SK-N-SH treated with all-trans-retinoic acid at 6 μM for 48 hours (cell line): ENCODE measurements around the gene VPS50.

Experiments
- BACH2 ChIP-seq: fragments of 250-450 bp; sonication (Bioruptor Pico); IDR thresholded peaks from 2 replicates; pipeline ENCODE4 v1.9.0; 2021; ENCODE audit warnings: mild to moderate bottlenecking, borderline replicate concordance
- CREB5 ChIP-seq: fragments of 250-450 bp; sonication (Bioruptor Pico); IDR thresholded peaks from 2 replicates; pipeline ENCODE4 v1.5.1; 2020; ENCODE audit warnings: low read depth, mild to moderate bottlenecking, moderate library complexity
- CSRNP3 ChIP-seq: fragments of 250-450 bp; sonication (Bioruptor Pico); IDR thresholded peaks from 2 replicates; pipeline ENCODE4 v1.5.1; 2021; ENCODE audit warnings: mild to moderate bottlenecking, moderate library complexity
- GLIS3 ChIP-seq: fragments of 250-450 bp; sonication (Bioruptor Pico); IDR thresholded peaks from 2 replicates; pipeline ENCODE4 v1.5.0; 2020; ENCODE audit warnings: mild to moderate bottlenecking, moderate library complexity
- PATZ1 ChIP-seq: fragments of 250-450 bp; sonication (Bioruptor Pico); IDR thresholded peaks from 2 replicates; pipeline ENCODE4 v1.8.0; 2020; ENCODE audit warnings: mild to moderate bottlenecking, moderate library complexity, borderline replicate concordance
- POU6F1 ChIP-seq: fragments of 250-450 bp; sonication (Bioruptor Pico); IDR thresholded peaks from 2 replicates; pipeline ENCODE4 v1.8.0; 2021; ENCODE audit warnings: low read depth, mild to moderate bottlenecking, moderate library complexity, borderline replicate concordance
- PPARA ChIP-seq: fragments of 250-450 bp; sonication (Bioruptor Pico); IDR thresholded peaks from 2 replicates; pipeline ENCODE4 v1.5.0; 2020; ENCODE audit warnings: mild to moderate bottlenecking, borderline replicate concordance
- TSHZ2 ChIP-seq: fragments of 250-450 bp; sonication (Bioruptor Pico); IDR thresholded peaks from 2 replicates; pipeline ENCODE4 v1.5.0; 2020; ENCODE audit warnings: mild to moderate bottlenecking, moderate library complexity
- ZFP3 ChIP-seq: fragments of 250-450 bp; sonication (Bioruptor Pico); IDR thresholded peaks from 2 replicates; pipeline ENCODE4 v1.5.0; 2020; ENCODE audit warnings: mild to moderate bottlenecking, moderate library complexity
- ZFP30 ChIP-seq: fragments of 450-650 bp; formaldehyde crosslinking; IDR thresholded peaks from 2 replicates; pipeline ENCODE4 v1.5.0; 2022; ENCODE audit warnings: mild to moderate bottlenecking, moderate library complexity

- TF ChIP-seq PPARA: no peak
- no peak for TF ChIP-seq ZFP3 (CRISPR knock-in tag)
- TF ChIP-seq CREB5: no peak
- TF ChIP-seq ZFP30 (CRISPR knock-in tag): no peak
- TF ChIP-seq PATZ1 (CRISPR knock-in tag): no peak
- no peak for TF ChIP-seq TSHZ2
- no peak for TF ChIP-seq GLIS3
- TF ChIP-seq BACH2 (CRISPR knock-in tag): no peak
- TF ChIP-seq POU6F1 (CRISPR knock-in tag): no peak
- no peak for TF ChIP-seq CSRNP3 (CRISPR knock-in tag)
Observed at GRCh38 chr7:93374345-93374940, 142.3 kb downstream of the VPS50 start.
